HepG2 (cell line): Measurements from ENCODE around the gene IGSF21. TPM values are rescaled to one million over a fixed set of nuclear protein-coding genes. Genes with fewer than 3 reads are reported as not detected.
A peak's percentile ranks its signal among the peaks of the same experiment; 100 is the strongest.

ENCODE experiments used
- ATAC-seq: fragments of 200-7000 bp; cut with Tn5 transposase; 3 replicates; pipeline ENCODE4 v1.9.1; 2020; ENCODE audit warnings: mild to moderate bottlenecking, moderate library complexity
- BruUV-seq: library from RNA; stranded (reverse); fragments of 400-500 nt; replicated peaks from 2 replicates; lab custom pipeline; 2021; lab: Mats Ljungman, UMichigan
- CTCF ChIA-PET: fragments of 300-600 bp; formaldehyde crosslinking; extraction: SDS; loops from one replicate; lab custom pipeline; 2021; ENCODE audit warnings: low total read pairs, inconsistent platforms, low intra/inter-chr PET ratio; lab: Yijun Ruan, JAX
- POLR2A ChIA-PET: fragments of 350-600 bp; sonication (Branson Sonifier 250); formaldehyde crosslinking; loops from one replicate; lab custom pipeline; 2020; ENCODE audit warnings: antibody characterized with exemption, inconsistent platforms; lab: Yijun Ruan, JAX
- DNase-seq: peaks from one replicate; pipeline ENCODE4 v3.0.0-alpha.2; 2015; ENCODE audit warnings: low spot score
- FAIRE-seq: peaks from 3 replicates; lab custom pipeline; 2011; peaks lifted over from hg19 to GRCh38; lab: Jason Lieb, UNC
- H2AFZ ChIP-seq: one replicate; pipeline ENCODE4 v1.6.1; 2011; ENCODE audit warnings: low read length, inconsistent platforms
- H3K27ac ChIP-seq: fragments of 300-600 bp; 3 replicates; pipeline ENCODE4 v1.8.0; 2011; ENCODE audit warnings: mixed run types, mild to moderate bottlenecking, mixed read lengths, low read length, inconsistent platforms; ENCODE audit not compliant: insufficient read depth; ENCODE audit errors: extremely low read length
- H3K27me3 ChIP-seq, 2 experiments: fragments of 200-600 bp in 1 of 2; 2 replicates in 1 of 2; 3 replicates in 1 of 2; pipeline versions ENCODE4 v1.6.0 to v1.8.0; 2011; ENCODE audit warnings: low read length in 2 of 2, mild to moderate bottlenecking in 2 of 2, moderate library complexity in 2 of 2, inconsistent platforms in 1 of 2; ENCODE audit not compliant: insufficient read depth in 2 of 2, control insufficient read depth in 1 of 2
- H3K36me3 ChIP-seq, 2 experiments: fragments of 200-600 bp in 1 of 2; replicated peaks in 1 of 2; 2 replicates in 1 of 2; 3 replicates in 1 of 2; pipeline versions ENCODE4 v1.5.1 to v1.8.0; 2011; ENCODE audit warnings: low read length in 2 of 2, inconsistent platforms in 1 of 2; ENCODE audit not compliant: insufficient read depth in 2 of 2, control insufficient read depth in 1 of 2
- H3K4me1 ChIP-seq: 2 replicates; pipeline ENCODE4 v1.5.1; 2012; ENCODE audit warnings: low read length, inconsistent platforms; ENCODE audit not compliant: insufficient read depth
- H3K4me2 ChIP-seq: 2 replicates; pipeline ENCODE4 v1.6.0; 2011; ENCODE audit warnings: low read depth, low read length, inconsistent platforms
- H3K4me3 ChIP-seq, 3 experiments: fragments of 200-600 bp in 1 of 3; sonication (generic), shearing (Covaris generic) in 1 of 3; replicated peaks in 1 of 3; 2 replicates each; pipeline ENCODE4 v1.5.1; 2011 to 2016; ENCODE audit warnings: low read length in 3 of 3, inconsistent platforms in 2 of 3, low read depth in 2 of 3, mild to moderate bottlenecking in 2 of 3, control low read depth in 1 of 3, mixed read lengths in 1 of 3; ENCODE audit not compliant: insufficient read depth in 1 of 3
- H3K79me2 ChIP-seq: one replicate; pipeline ENCODE4 v1.6.1; 2011; ENCODE audit warnings: low read length, inconsistent platforms; ENCODE audit not compliant: insufficient read depth
- H3K9ac ChIP-seq: 2 replicates; pipeline ENCODE4 v1.6.0; 2011; ENCODE audit warnings: mild to moderate bottlenecking, low read depth, low read length, inconsistent platforms; ENCODE audit not compliant: insufficient read depth
- H3K9me3 ChIP-seq: 2 replicates; pipeline ENCODE4 v1.5.1; 2012; ENCODE audit warnings: mild to moderate bottlenecking, low read length
- H4K20me1 ChIP-seq: 2 replicates; pipeline ENCODE4 v1.6.0; 2011; ENCODE audit warnings: inconsistent platforms, mild to moderate bottlenecking, low read length, moderate library complexity; ENCODE audit not compliant: insufficient read depth
- CEBPB ChIP-seq: IDR thresholded peaks from 2 replicates; pipeline ENCODE4 v1.6.1; 2011; ENCODE audit warnings: low read depth, low read length, improper control_type of control experiment, borderline replicate concordance
- ZNF547 ChIP-seq: sonication (generic); formaldehyde crosslinking; IDR thresholded peaks from 2 replicates; pipeline ENCODE4 v1.5.1; 2020; ENCODE audit warnings: mild to moderate bottlenecking, missing genetic modification reagents
- WGBS: methylation state at CpG from one replicate; pipeline ENCODE4 v1.1.6; 2017; ENCODE audit warnings: low lambda C conversion rate; 5-methylcytosine and 5-hydroxymethylcytosine counted together
- in situ Hi-C: cut with HindIII; loops from 2 replicates; pipeline ENCODE4 v1.10.0; 2017; ENCODE audit warnings: low pct_unique_long_range_greater_than_20kb; ENCODE audit not compliant: extremely low pct_ligation_motif_present
- intact Hi-C: fragments of 100-400 bp; cut with micrococcal nuclease; formaldehyde crosslinking; loops from one replicate; pipeline ENCODE4 v1.10.0; 2022; ENCODE audit not compliant: unreplicated experiment
- polyA plus RNA-seq, 8 experiments: library from polyadenylated mRNA; depleted of rRNA in 3 of 8; stranded (reverse) in 7 of 8; unstranded in 1 of 8; fragments of >200 nt; fragmentation: Illumina TruSeq in 4 of 8; extraction: Trizol in 4 of 8; gene quantifications; 2 replicates each; pipeline versions ENCODE4 v1.2.1 to v1.2.3, GENCODE V29; 2011 to 2016; ENCODE audit warnings: low read depth in 4 of 8, missing spikeins in 1 of 8, mixed read lengths in 1 of 8; ENCODE audit not compliant: insufficient read depth in 1 of 8
- total RNA-seq, 5 experiments: library from RNA; depleted of rRNA; stranded (reverse); fragments of >200 nt; fragmentation: Illumina TruSeq; extraction: Trizol; gene quantifications; 2 replicates each; pipeline ENCODE4 v1.2.3, GENCODE V29; 2016; ENCODE audit warnings: low read depth in 1 of 5
- TF ChIP-seq, protein P1 (sequence below): sonication (generic); formaldehyde crosslinking; IDR thresholded peaks from 2 replicates; pipeline ENCODE4; 2020; ENCODE audit warnings: missing genetic modification reagents, mild to moderate bottlenecking, borderline replicate concordance

The IGSF21 gene
- total and polyA plus RNA-seq, 2 of the 13 experiments (the other 11 are each of a cell fraction or from before 2014, with no cell fraction given): not detected

DNA sequence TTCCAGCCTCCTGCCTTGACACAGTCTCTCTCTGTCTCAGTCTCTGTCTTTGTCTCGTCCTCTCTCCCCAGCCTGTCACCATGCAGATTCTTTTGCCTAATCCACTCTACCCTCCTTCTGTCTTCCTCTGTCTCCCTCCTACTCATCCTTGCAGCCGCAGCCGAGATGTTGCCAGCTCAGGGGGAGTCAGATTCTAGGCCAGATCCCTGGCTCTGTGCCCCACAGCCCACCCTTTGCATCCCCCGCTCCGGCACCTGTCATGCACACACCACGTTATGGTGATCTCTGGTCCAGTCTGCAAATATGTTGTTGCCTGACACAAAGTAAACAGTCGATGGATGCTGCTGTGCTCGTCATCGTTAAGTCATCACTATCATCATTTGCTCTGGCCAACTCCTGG is 35.5 kb upstream of the IGSF21 start:
- Histone ChIP-seq H3K9me3 (no peaks in the 10 kb centered on the region), H3K36me3 (no peaks in the 10 kb centered on the region), H3K4me2 (no peak overlapping the region), H3K9ac (no peak overlapping the region), H3K27ac (no peak overlapping the region), H2AFZ (no peak overlapping the region), H3K27me3 (peaks cover 5 to 31% of the 10 kb centered on the region in 2 experiments; a peak in 4 of 5 replicates), H3K4me3 (no peak overlapping the region), H4K20me1 (no peaks in the 10 kb centered on the region), H3K79me2 (no peaks in the 10 kb centered on the region), H3K4me1 (no peaks in the 10 kb centered on the region)
- ChIA-PET POLR2A (no interaction called here), CTCF (no interaction called here)
- TF ChIP-seq ZNF547: no peak
- in situ Hi-C loops: no loop called here
- BruUV-seq: no TSS peak
- ATAC-seq (no peak), DNase-seq (no peak), FAIRE-seq (no peak)
- whole genome bisulfite sequencing: 28% methylated on average over 8 of the region's 9 CpGs
- intact Hi-C loops: no loop called here

DNA sequence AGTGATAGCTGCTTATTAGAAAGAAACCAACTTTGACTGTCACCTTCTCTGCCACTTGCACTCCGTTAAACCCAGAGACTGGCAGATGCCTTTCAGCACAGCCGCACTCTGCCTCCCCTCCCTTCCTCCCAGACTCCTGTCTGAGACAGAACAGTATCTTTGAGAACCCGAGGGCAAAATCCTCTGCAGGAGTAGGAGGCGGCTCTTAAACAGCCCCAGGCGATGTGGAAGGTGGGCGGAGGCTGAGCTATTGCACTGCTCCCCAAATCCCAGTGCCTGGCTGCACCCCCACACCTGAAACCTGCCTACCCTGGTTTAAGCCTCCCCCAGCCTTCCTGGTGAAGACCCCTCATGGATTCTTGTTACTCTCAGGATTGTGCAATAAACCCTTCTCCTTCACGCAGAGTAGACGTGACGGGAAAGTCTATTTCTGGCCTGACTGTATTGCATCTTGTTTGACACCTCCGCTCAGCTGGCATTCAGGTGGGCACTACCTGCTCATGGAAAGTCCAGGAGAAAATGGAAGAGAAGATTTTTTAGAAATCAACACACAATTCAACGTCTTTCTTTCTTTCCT is 34.4 kb upstream of the IGSF21 start:
- H4K20me1 ChIP-seq: no peaks in the 10 kb centered on the region
- no peak overlapping the region for H3K4me2 ChIP-seq
- H3K36me3 ChIP-seq: no peaks in the 10 kb centered on the region
- no peak overlapping the region for H3K4me3 ChIP-seq
- intact Hi-C loops: no loop called here
- no peaks in the 10 kb centered on the region for H3K79me2 ChIP-seq
- no peaks in the 10 kb centered on the region for H3K4me1 ChIP-seq
- ChIA-PET POLR2A (no interaction called here), CTCF (no interaction called here)
- H3K27ac ChIP-seq: no peak overlapping the region
- no peaks in the 10 kb centered on the region for H3K9me3 ChIP-seq
- peaks cover 4 to 39% of the 10 kb centered on the region in 2 experiments; a peak in 4 of 5 replicates for H3K27me3 ChIP-seq
- TF ChIP-seq CEBPB: peak; percentile 67
- TF ChIP-seq, protein P1, sequence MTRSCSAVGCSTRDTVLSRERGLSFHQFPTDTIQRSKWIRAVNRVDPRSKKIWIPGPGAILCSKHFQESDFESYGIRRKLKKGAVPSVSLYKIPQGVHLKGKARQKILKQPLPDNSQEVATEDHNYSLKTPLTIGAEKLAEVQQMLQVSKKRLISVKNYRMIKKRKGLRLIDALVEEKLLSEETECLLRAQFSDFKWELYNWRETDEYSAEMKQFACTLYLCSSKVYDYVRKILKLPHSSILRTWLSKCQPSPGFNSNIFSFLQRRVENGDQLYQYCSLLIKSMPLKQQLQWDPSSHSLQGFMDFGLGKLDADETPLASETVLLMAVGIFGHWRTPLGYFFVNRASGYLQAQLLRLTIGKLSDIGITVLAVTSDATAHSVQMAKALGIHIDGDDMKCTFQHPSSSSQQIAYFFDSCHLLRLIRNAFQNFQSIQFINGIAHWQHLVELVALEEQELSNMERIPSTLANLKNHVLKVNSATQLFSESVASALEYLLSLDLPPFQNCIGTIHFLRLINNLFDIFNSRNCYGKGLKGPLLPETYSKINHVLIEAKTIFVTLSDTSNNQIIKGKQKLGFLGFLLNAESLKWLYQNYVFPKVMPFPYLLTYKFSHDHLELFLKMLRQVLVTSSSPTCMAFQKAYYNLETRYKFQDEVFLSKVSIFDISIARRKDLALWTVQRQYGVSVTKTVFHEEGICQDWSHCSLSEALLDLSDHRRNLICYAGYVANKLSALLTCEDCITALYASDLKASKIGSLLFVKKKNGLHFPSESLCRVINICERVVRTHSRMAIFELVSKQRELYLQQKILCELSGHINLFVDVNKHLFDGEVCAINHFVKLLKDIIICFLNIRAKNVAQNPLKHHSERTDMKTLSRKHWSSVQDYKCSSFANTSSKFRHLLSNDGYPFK (CRISPR knock-in tag): no peak
- TF ChIP-seq, all 625 proteins: peak for 1
- DNase-seq (no peak), FAIRE-seq (no peak), ATAC-seq (no peak)
- no peak overlapping the region for H2AFZ ChIP-seq
- WGBS: 30% methylated on average over 11 of the region's 11 CpGs
- in situ Hi-C loops: no loop called here
- no TSS peak for BruUV-seq
- H3K9ac ChIP-seq: no peak overlapping the region
